Neural crest cell (in vitro differentiated cells): ENCODE results near the gene SUGP1. TPM values are rescaled to one million over a fixed set of nuclear protein-coding genes. Genes with fewer than 3 reads are reported as not detected.

Experiments used
- DNase-seq: peaks from one replicate; pipeline ENCODE4 v3.0.0; 2021; ENCODE audit warnings: low read depth, mixed read lengths, low spot score
- H3K27ac Mint-ChIP-seq: one replicate; pipeline ENCODE4 v1.8.0; 2021; ENCODE audit warnings: mild to moderate bottlenecking, mixed read lengths; ENCODE audit not compliant: unreplicated experiment
- H3K27me3 Mint-ChIP-seq: 2 replicates; pipeline ENCODE4 v1.8.0; 2021; ENCODE audit warnings: low read depth, mild to moderate bottlenecking, mixed read lengths
- H3K36me3 Mint-ChIP-seq: 2 replicates; pipeline ENCODE4 v1.8.0; 2021; ENCODE audit warnings: low read depth, mild to moderate bottlenecking, mixed read lengths
- H3K4me1 Mint-ChIP-seq: 2 replicates; pipeline ENCODE4 v1.8.0; 2021; ENCODE audit warnings: mixed read lengths
- H3K4me3 Mint-ChIP-seq: one replicate; pipeline ENCODE4 v1.8.0; 2021; ENCODE audit warnings: mild to moderate bottlenecking, mixed read lengths
- H3K9me3 Mint-ChIP-seq: 2 replicates; pipeline ENCODE4 v1.8.0; 2021; ENCODE audit warnings: mixed read lengths
- total RNA-seq: library from RNA; stranded (reverse); gene quantifications from 2 replicates; pipeline ENCODE4 v1.2.1, GENCODE V29; 2021
- TF ChIP-seq, protein P1 (sequence below): fragments of 200-600 bp; sonication (generic); conservative IDR thresholded peaks from 2 replicates; pipeline ENCODE4 v1.5.0; 2021; ENCODE audit warnings: antibody characterized with exemption, mild to moderate bottlenecking

Gene SUGP1
- total RNA-seq, 1 donor from 2014 or later = 101 TPM

GRCh38 chr19:19345970-19346369, 25.7 kb upstream of the SUGP1 start:
- Mint-ChIP-seq H3K36me3 (peaks cover 13% of the 10 kb centered on the region), H3K9me3 (no peaks in the 10 kb centered on the region), H3K4me1 (no peaks in the 10 kb centered on the region), H3K4me3 (no peak overlapping the region), H3K27me3 (no peaks in the 10 kb centered on the region), H3K27ac (peak overlapping the region; percentile 75)
- DNase-seq = no peak
- TF ChIP-seq, protein P1, sequence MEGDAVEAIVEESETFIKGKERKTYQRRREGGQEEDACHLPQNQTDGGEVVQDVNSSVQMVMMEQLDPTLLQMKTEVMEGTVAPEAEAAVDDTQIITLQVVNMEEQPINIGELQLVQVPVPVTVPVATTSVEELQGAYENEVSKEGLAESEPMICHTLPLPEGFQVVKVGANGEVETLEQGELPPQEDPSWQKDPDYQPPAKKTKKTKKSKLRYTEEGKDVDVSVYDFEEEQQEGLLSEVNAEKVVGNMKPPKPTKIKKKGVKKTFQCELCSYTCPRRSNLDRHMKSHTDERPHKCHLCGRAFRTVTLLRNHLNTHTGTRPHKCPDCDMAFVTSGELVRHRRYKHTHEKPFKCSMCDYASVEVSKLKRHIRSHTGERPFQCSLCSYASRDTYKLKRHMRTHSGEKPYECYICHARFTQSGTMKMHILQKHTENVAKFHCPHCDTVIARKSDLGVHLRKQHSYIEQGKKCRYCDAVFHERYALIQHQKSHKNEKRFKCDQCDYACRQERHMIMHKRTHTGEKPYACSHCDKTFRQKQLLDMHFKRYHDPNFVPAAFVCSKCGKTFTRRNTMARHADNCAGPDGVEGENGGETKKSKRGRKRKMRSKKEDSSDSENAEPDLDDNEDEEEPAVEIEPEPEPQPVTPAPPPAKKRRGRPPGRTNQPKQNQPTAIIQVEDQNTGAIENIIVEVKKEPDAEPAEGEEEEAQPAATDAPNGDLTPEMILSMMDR = no peak

- Mint-ChIP-seq H3K9me3 (no peaks in the 10 kb centered on the region), H3K27ac (no peak overlapping the region), H3K36me3 (peaks cover 13% of the 10 kb centered on the region), H3K4me1 (no peaks in the 10 kb centered on the region), H3K4me3 (no peak overlapping the region), H3K27me3 (no peaks in the 10 kb centered on the region)
- TF ChIP-seq, protein P1 = no peak
- no peak for DNase-seq
Measured at GRCh38 chr19:19345232-19345631, 24.9 kb upstream of the SUGP1 start.

DNA sequence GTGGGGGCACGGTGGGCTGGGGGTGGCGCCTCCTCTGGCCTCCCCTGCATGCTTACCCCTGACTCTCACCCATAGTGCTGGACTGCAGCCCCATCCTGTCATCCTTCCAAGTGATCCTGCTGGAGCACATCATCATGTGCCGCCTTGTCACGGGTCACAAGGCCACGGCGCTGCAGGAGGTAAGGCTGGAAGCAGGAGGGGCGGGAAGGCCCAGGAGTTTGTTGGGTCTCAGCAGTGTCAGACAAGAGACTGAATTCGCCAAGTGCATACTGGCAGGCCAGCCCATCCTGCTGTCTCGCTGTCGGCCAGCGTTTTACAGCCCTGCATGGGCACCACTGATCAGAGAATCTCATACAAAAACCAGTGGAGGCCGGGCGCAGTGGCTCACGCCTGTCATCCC, 23.5 kb upstream of the SUGP1 start:
- Mint-ChIP-seq H3K4me3 (no peak overlapping the region), H3K4me1 (no peaks in the 10 kb centered on the region), H3K9me3 (no peaks in the 10 kb centered on the region), H3K36me3 (peaks cover 13% of the 10 kb centered on the region), H3K27ac (no peak overlapping the region), H3K27me3 (no peaks in the 10 kb centered on the region)
- TF ChIP-seq, protein P1 = no peak
- DNase-seq = no peak

DNA sequence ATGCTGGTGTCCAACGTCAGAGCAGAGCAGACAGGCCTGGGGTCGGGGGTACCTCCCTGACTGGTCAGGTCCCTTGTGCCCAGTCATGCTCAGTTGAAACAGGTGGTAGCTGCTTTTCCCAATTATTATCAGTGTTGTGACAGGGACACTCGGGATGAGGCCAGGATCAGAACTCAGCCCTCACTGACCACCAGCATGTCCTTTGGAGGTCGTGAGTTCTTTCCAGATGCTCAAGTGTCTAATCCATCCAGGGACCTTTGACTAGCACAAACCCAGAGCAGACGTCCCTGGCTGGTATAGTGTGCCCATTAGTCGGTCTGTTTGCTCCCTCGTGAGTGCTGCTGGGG, 22.7 kb upstream of the SUGP1 start:
- Mint-ChIP-seq H3K4me3 (no peak overlapping the region), H3K9me3 (no peaks in the 10 kb centered on the region), H3K27ac (peak overlapping the region; percentile 35), H3K4me1 (no peaks in the 10 kb centered on the region), H3K36me3 (peaks cover 13% of the 10 kb centered on the region), H3K27me3 (no peaks in the 10 kb centered on the region)
- no peak for DNase-seq
- TF ChIP-seq, protein P1 = no peak

DNA sequence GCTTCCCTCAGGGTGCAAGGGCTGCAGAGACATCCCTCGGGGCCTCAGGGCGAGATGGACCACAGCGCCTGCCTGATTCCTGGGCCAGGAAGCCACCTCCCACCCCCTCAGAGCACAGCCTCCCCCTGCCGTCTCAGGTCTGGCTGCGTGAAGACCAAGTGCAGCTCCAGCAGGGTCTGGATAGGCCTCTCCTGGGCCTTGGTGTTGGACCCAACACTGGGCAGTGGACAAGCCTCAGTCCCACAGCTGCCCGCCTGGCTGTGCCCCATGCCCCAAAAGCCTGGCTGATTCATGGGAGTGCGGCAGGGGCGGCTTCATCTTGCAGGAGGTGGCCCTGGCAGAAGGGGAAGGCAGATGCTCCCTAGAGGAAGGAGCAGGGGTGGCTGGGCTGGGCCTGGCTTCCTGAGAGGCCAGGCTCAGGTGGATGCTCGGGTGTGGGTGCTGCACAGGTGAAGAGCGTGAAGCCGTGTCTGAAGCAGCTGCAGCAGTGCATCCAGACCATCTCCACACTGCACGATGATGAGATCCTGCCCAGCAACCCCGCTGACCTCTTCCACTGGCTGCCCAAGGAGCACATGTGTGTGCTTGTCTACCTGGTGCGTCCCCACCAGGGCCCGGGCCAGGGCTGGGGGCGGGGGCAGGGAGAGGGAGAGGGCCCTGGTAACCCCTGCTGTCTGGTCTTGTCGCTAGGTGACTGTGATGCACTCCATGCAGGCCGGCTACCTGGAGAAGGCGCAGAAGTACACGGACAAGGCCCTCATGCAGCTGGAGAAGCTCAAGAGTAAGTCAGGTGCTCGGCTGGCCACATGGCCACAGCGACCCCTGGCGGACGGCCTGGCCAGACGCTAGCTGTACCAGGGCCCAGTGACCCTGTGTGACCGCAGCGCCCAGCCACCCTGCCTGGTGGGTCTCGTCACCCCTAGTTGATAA, 22.0 kb upstream of the SUGP1 start:
- no peaks in the 10 kb centered on the region for H3K27me3 Mint-ChIP-seq
- H3K27ac Mint-ChIP-seq = peak overlapping the region; percentile 35
- no peaks in the 10 kb centered on the region for H3K4me1 Mint-ChIP-seq
- TF ChIP-seq, protein P1 = peak; percentile 91
- peak; percentile 75 for DNase-seq
- no peak overlapping the region for H3K4me3 Mint-ChIP-seq
- no peaks in the 10 kb centered on the region for H3K9me3 Mint-ChIP-seq
- peaks cover 13% of the 10 kb centered on the region for H3K36me3 Mint-ChIP-seq
